Measurements from ENCODE around the gene ZNF689. TPM values are rescaled to one million over a fixed set of nuclear protein-coding genes. Genes with fewer than 3 reads are reported as not detected.
A peak's percentile ranks its signal among the peaks of the same experiment; 100 is the strongest.

The ZNF689 gene
- total RNA-seq, 1 donor from 2014 or later: 14.6 TPM

GRCh38 chr16:30619202-30619601 lies 9.0 kb upstream of the ZNF689 start:
- Mint-ChIP-seq H3K27me3 (ENCODE audit: unreplicated experiment) (peaks cover 3% of the 10 kb centered on the region), H3K27ac (ENCODE audit: unreplicated experiment) (no peak overlapping the region), H3K4me3 (ENCODE audit: unreplicated experiment) (no peak overlapping the region), H3K9me3 (ENCODE audit: unreplicated experiment) (peaks cover 4% of the 10 kb centered on the region), H3K4me1 (ENCODE audit: low read depth, unreplicated experiment) (no peaks in the 10 kb centered on the region), H3K36me3 (ENCODE audit: unreplicated experiment) (no peaks in the 10 kb centered on the region)
- no peak for TF ChIP-seq CTCF (IDR thresholded peaks at IDR 0.05; ENCODE audit: partially characterized antibody, unreplicated experiment)
- DNase-seq: no peak

GRCh38 chr16:30615358-30616091 lies 5.3 kb upstream of the ZNF689 start:
- peaks cover under 1% of the 10 kb centered on the region for H3K27me3 Mint-ChIP-seq (ENCODE audit: unreplicated experiment)
- H3K27ac Mint-ChIP-seq (ENCODE audit: unreplicated experiment): no peak overlapping the region
- H3K36me3 Mint-ChIP-seq (ENCODE audit: unreplicated experiment): no peaks in the 10 kb centered on the region
- H3K9me3 Mint-ChIP-seq (ENCODE audit: unreplicated experiment): peaks cover 5% of the 10 kb centered on the region
- peak; percentile 78 for DNase-seq
- peak overlapping the region; percentile 2 for H3K4me3 Mint-ChIP-seq (ENCODE audit: unreplicated experiment)
- peak; percentile 82 for TF ChIP-seq CTCF (IDR thresholded peaks at IDR 0.05; ENCODE audit: partially characterized antibody, unreplicated experiment)
- H3K4me1 Mint-ChIP-seq (ENCODE audit: low read depth, unreplicated experiment): peaks cover 1% of the 10 kb centered on the region

- peak overlapping the region; percentile 90 for H3K27ac Mint-ChIP-seq (ENCODE audit: unreplicated experiment)
- no peak for TF ChIP-seq CTCF (IDR thresholded peaks at IDR 0.05; ENCODE audit: partially characterized antibody, unreplicated experiment)
Observed at GRCh38 chr16:30609002-30609925, 925 bp downstream of the ZNF689 start.

GRCh38 chr16:30606004-30606403 lies 4.2 kb downstream of the ZNF689 start:
- H3K4me3 Mint-ChIP-seq (ENCODE audit: unreplicated experiment): no peak overlapping the region
- no peak overlapping the region for H3K27ac Mint-ChIP-seq (ENCODE audit: unreplicated experiment)
- no peak for DNase-seq
- peaks cover 11% of the 10 kb centered on the region for H3K9me3 Mint-ChIP-seq (ENCODE audit: unreplicated experiment)
- peaks cover 9% of the 10 kb centered on the region for H3K27me3 Mint-ChIP-seq (ENCODE audit: unreplicated experiment)
- H3K36me3 Mint-ChIP-seq (ENCODE audit: unreplicated experiment): peaks cover 5% of the 10 kb centered on the region
- peaks cover 3% of the 10 kb centered on the region for H3K4me1 Mint-ChIP-seq (ENCODE audit: low read depth, unreplicated experiment)
- no peak for TF ChIP-seq CTCF (IDR thresholded peaks at IDR 0.05; ENCODE audit: partially characterized antibody, unreplicated experiment)

More at GRCh38 chr16:30609002-30609925, 925 bp downstream of the ZNF689 start:
- Mint-ChIP-seq H3K9me3 (ENCODE audit: unreplicated experiment) (peaks cover 10% of the 10 kb centered on the region), H3K36me3 (ENCODE audit: unreplicated experiment) (no peaks in the 10 kb centered on the region), H3K27me3 (ENCODE audit: unreplicated experiment) (peaks cover 6% of the 10 kb centered on the region), H3K4me3 (ENCODE audit: unreplicated experiment) (peak overlapping the region; percentile 86), H3K4me1 (ENCODE audit: low read depth, unreplicated experiment) (peaks cover 3% of the 10 kb centered on the region)
- peak; percentile 53 for DNase-seq
